Stomach (tissue), 4 donors: ENCODE measurements around the gene WDR5.

Experiments used
- POLR2AphosphoS5 ChIP-seq, 3 donors: sonication (generic); formaldehyde crosslinking; IDR thresholded peaks; one replicate each; pipeline ENCODE4 v1.6.1; 2016; ENCODE audit warnings: antibody characterized with exemption in 3 of 3
- TF ChIP-seq, protein P1 (sequence below), 7 experiments: fragments of 450-650 bp in 4 of 7; fragments of 200-600 bp in 3 of 7; sonication (generic) in 3 of 7; IDR thresholded peaks; one replicate each; pipeline ENCODE4 v1.5.1; 2016 to 2019; ENCODE audit warnings: antibody characterized with exemption in 7 of 7, control low read depth in 2 of 7, mild to moderate bottlenecking in 1 of 7

GRCh38 chr9:134136996-134137299 lies 1.1 kb downstream of the WDR5 start:
- TF ChIP-seq POLR2AphosphoS5 (IDR thresholded peaks at IDR 0.05), result no peak
- TF ChIP-seq, protein P1, sequence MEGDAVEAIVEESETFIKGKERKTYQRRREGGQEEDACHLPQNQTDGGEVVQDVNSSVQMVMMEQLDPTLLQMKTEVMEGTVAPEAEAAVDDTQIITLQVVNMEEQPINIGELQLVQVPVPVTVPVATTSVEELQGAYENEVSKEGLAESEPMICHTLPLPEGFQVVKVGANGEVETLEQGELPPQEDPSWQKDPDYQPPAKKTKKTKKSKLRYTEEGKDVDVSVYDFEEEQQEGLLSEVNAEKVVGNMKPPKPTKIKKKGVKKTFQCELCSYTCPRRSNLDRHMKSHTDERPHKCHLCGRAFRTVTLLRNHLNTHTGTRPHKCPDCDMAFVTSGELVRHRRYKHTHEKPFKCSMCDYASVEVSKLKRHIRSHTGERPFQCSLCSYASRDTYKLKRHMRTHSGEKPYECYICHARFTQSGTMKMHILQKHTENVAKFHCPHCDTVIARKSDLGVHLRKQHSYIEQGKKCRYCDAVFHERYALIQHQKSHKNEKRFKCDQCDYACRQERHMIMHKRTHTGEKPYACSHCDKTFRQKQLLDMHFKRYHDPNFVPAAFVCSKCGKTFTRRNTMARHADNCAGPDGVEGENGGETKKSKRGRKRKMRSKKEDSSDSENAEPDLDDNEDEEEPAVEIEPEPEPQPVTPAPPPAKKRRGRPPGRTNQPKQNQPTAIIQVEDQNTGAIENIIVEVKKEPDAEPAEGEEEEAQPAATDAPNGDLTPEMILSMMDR (IDR thresholded peaks at IDR 0.05), result no peak
